ENCODE measurements around the gene GFRA4.

DNA sequence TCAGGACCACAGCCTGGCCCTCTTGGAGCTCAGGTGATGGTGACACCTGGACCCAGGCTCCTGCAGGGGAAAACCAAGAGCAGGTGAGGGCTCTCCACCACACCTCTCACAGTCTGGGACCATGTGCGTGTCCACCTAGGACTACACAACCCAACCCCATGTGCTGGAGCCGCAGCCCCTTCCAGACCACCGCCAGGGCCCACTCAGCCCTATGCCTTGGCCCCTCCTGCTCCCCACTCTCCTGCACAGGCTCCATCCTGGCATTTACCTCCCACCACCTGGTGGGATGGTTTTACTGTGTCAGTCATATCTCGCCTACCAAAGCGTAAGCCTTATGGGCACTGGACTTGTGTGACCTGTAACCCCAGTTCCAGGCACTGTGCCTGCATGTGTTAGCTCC lies 31.7 kb upstream of the GFRA4 start:
- TF ChIP-seq ZC3H11A (IDR thresholded peaks at IDR 0.05): no peak
- TF ChIP-seq EP300 (IDR thresholded peaks at IDR 0.05): no peak
- TF ChIP-seq CEBPB (IDR thresholded peaks at IDR 0.05): no peak
- TF ChIP-seq, protein P1, sequence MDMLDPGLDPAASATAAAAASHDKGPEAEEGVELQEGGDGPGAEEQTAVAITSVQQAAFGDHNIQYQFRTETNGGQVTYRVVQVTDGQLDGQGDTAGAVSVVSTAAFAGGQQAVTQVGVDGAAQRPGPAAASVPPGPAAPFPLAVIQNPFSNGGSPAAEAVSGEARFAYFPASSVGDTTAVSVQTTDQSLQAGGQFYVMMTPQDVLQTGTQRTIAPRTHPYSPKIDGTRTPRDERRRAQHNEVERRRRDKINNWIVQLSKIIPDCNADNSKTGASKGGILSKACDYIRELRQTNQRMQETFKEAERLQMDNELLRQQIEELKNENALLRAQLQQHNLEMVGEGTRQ (IDR thresholded peaks at IDR 0.05): no peak
- no peak for TF ChIP-seq KDM5A (IDR thresholded peaks at IDR 0.05)
- TF ChIP-seq, protein P2, sequence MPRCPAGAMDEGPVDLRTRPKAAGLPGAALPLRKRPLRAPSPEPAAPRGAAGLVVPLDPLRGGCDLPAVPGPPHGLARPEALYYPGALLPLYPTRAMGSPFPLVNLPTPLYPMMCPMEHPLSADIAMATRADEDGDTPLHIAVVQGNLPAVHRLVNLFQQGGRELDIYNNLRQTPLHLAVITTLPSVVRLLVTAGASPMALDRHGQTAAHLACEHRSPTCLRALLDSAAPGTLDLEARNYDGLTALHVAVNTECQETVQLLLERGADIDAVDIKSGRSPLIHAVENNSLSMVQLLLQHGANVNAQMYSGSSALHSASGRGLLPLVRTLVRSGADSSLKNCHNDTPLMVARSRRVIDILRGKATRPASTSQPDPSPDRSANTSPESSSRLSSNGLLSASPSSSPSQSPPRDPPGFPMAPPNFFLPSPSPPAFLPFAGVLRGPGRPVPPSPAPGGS (IDR thresholded peaks at IDR 0.05): no peak
- no peak for TF ChIP-seq RFX5 (IDR thresholded peaks at IDR 0.05)
- TF ChIP-seq, protein P3, sequence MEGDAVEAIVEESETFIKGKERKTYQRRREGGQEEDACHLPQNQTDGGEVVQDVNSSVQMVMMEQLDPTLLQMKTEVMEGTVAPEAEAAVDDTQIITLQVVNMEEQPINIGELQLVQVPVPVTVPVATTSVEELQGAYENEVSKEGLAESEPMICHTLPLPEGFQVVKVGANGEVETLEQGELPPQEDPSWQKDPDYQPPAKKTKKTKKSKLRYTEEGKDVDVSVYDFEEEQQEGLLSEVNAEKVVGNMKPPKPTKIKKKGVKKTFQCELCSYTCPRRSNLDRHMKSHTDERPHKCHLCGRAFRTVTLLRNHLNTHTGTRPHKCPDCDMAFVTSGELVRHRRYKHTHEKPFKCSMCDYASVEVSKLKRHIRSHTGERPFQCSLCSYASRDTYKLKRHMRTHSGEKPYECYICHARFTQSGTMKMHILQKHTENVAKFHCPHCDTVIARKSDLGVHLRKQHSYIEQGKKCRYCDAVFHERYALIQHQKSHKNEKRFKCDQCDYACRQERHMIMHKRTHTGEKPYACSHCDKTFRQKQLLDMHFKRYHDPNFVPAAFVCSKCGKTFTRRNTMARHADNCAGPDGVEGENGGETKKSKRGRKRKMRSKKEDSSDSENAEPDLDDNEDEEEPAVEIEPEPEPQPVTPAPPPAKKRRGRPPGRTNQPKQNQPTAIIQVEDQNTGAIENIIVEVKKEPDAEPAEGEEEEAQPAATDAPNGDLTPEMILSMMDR (IDR thresholded peaks at IDR 0.05): no peak
- no peak for TF ChIP-seq NR3C1 (IDR thresholded peaks at IDR 0.05)
- no peak for TF ChIP-seq POLR2A (IDR thresholded peaks at IDR 0.05; ENCODE audit: low read length)
- TF ChIP-seq CHD2 (IDR thresholded peaks at IDR 0.05; ENCODE audit: low read length, partially characterized antibody): no peak
- TF ChIP-seq SMC3 (IDR thresholded peaks at IDR 0.05): no peak
- TF ChIP-seq ZFP36 (IDR thresholded peaks at IDR 0.05; ENCODE audit: borderline replicate concordance, partially characterized antibody): no peak
